NCI-H2081 (cell line): Measurements from ENCODE around the gene CABS1.

ENCODE experiments used
- DNase-seq, 2 experiments: peaks; one replicate each; lab custom pipeline; 2025; lab: John Stamatoyannopoulos, UW

CABS1 gene

DNA sequence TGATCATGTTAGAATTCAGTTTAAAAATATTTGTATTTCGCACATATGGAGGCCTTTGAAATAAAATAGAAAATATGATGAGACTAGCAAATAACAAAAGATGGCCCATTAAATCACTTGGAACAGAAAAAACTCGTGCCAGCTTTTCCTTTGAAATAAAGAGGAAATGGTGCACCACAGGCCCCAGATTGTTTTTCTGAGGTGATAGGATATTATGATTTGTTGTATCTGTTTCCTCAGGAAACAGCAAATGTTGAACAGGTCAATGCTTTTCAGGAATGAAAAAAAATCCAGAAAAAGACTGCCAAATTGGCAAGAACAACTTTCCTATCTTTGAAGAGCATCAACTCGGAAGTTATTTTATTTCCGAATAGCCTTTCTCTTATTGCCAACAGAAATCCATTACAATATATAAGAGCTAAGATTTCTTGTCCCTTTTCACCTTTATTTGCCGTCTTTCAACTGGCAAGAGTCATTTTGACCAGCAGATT, 48.0 kb downstream of the CABS1 start, which contains the start of gene SMR3B:
TSS of gene SMR3B (plus strand) at position 441 of the 491 bp plus-strand sequence. CDS start 1,380 bp downstream, outside the sequence.
- DNase-seq: no peak
